GM18907 (cell line): ENCODE measurements around the gene CTDSP1.

Source experiments
- ATAC-seq: cut with Tn5 transposase; IDR thresholded peaks from one replicate; pipeline ENCODE4 v1.9.1; 2021; ENCODE audit warnings: mild to moderate bottlenecking, moderate library complexity; ENCODE audit not compliant: unreplicated experiment

CTDSP1 gene

GRCh38 chr2:218422403-218423086 is 22.9 kb downstream of the CTDSP1 start:
- ATAC-seq = no peak

GRCh38 chr2:218423584-218423983 is 23.9 kb downstream of the CTDSP1 start:
- ATAC-seq = no peak

GRCh38 chr2:218425531-218425930 is 25.9 kb downstream of the CTDSP1 start:
- no peak for ATAC-seq

- ATAC-seq = no peak
Measured at GRCh38 chr2:218427741-218428140, 28.1 kb downstream of the CTDSP1 start.

GRCh38 chr2:218428846-218429558 is 29.3 kb downstream of the CTDSP1 start:
- no peak for ATAC-seq

- no peak for ATAC-seq
Measured at GRCh38 chr2:218429911-218430692, 30.4 kb downstream of the CTDSP1 start.

GRCh38 chr2:218430721-218431120 is 31.1 kb downstream of the CTDSP1 start:
- ATAC-seq = no peak

- no peak for ATAC-seq
Measured at GRCh38 chr2:218431878-218432277, 32.2 kb downstream of the CTDSP1 start.

GRCh38 chr2:218432676-218433365 is 33.2 kb downstream of the CTDSP1 start:
- no peak for ATAC-seq

- no peak for ATAC-seq
Measured at GRCh38 chr2:218434456-218434855, 34.8 kb downstream of the CTDSP1 start.

- ATAC-seq = no peak
Measured at GRCh38 chr2:218435003-218435982, 35.6 kb downstream of the CTDSP1 start.

- ATAC-seq = no peak
Measured at GRCh38 chr2:218436992-218437391, 37.3 kb downstream of the CTDSP1 start.

- no peak for ATAC-seq
Measured at GRCh38 chr2:218437969-218438368, 38.3 kb downstream of the CTDSP1 start.

GRCh38 chr2:218438596-218438995 is 38.9 kb downstream of the CTDSP1 start:
- ATAC-seq = no peak

- ATAC-seq = no peak
Measured at GRCh38 chr2:218444692-218445357, 45.2 kb downstream of the CTDSP1 start.

GRCh38 chr2:218445602-218446001 is 45.9 kb downstream of the CTDSP1 start:
- no peak for ATAC-seq

- no peak for ATAC-seq
Measured at GRCh38 chr2:218446547-218446946, 46.9 kb downstream of the CTDSP1 start.

- no peak for ATAC-seq
Measured at GRCh38 chr2:218447072-218447471, 47.4 kb downstream of the CTDSP1 start.

GRCh38 chr2:218448934-218449333 is 49.3 kb downstream of the CTDSP1 start:
- no peak for ATAC-seq
